GM10266 (cell line): Measurements from ENCODE around the gene PRPF8.
"Not testable (repeated sequence)": the region's sequence is repeated elsewhere in the genome, so short reads cannot be mapped to it uniquely, and the experiment has no call there.

Experiments
- DNase-seq: peaks from one replicate; pipeline ENCODE4 v3.0.0; 2012; ENCODE audit errors: extremely low spot score
- CTCF ChIP-seq: IDR thresholded peaks from 2 replicates; pipeline ENCODE4 v1.5.1; 2012; ENCODE audit warnings: mild to moderate bottlenecking, low read depth; ENCODE audit not compliant: control insufficient read depth, insufficient read depth; ENCODE audit errors: missing control alignments

Gene PRPF8

GRCh38 chr17:1673041-1673785 lies 11.5 kb downstream of the PRPF8 start:
- TF ChIP-seq CTCF: no peak
- DNase-seq: no peak

- not testable (repeated sequence) for DNase-seq
Measured at GRCh38 chr17:1663934-1664333, 20.7 kb downstream of the PRPF8 start.

GRCh38 chr17:1661045-1661444 lies 23.6 kb downstream of the PRPF8 start:
- TF ChIP-seq CTCF: no peak
- no peak for DNase-seq

GRCh38 chr17:1658100-1658499 lies 26.6 kb downstream of the PRPF8 start:
- TF ChIP-seq CTCF: no peak
- DNase-seq: no peak

- DNase-seq: no peak
- no peak for TF ChIP-seq CTCF
Measured at GRCh38 chr17:1653735-1654134, 30.9 kb downstream of the PRPF8 start.

- not testable (repeated sequence) for DNase-seq
Measured at GRCh38 chr17:1652794-1653193, 31.9 kb downstream of the PRPF8 start.

GRCh38 chr17:1651559-1651844 lies 33.2 kb downstream of the PRPF8 start:
- no peak for TF ChIP-seq CTCF
- DNase-seq: no peak

- TF ChIP-seq CTCF: no peak
- DNase-seq: no peak
Measured at GRCh38 chr17:1650731-1651558, 33.7 kb downstream of the PRPF8 start.
